ENCODE results near the gene IKBIP. TPM values are rescaled to one million over a fixed set of nuclear protein-coding genes. Genes with fewer than 3 reads are reported as not detected.

The IKBIP gene
- total and polyA plus RNA-seq, 9 of the 15 experiments (the other 6 are each of a cell fraction or from before 2014, with no cell fraction given), result 3.3 to 19.5 (median 14.9) TPM

DNA sequence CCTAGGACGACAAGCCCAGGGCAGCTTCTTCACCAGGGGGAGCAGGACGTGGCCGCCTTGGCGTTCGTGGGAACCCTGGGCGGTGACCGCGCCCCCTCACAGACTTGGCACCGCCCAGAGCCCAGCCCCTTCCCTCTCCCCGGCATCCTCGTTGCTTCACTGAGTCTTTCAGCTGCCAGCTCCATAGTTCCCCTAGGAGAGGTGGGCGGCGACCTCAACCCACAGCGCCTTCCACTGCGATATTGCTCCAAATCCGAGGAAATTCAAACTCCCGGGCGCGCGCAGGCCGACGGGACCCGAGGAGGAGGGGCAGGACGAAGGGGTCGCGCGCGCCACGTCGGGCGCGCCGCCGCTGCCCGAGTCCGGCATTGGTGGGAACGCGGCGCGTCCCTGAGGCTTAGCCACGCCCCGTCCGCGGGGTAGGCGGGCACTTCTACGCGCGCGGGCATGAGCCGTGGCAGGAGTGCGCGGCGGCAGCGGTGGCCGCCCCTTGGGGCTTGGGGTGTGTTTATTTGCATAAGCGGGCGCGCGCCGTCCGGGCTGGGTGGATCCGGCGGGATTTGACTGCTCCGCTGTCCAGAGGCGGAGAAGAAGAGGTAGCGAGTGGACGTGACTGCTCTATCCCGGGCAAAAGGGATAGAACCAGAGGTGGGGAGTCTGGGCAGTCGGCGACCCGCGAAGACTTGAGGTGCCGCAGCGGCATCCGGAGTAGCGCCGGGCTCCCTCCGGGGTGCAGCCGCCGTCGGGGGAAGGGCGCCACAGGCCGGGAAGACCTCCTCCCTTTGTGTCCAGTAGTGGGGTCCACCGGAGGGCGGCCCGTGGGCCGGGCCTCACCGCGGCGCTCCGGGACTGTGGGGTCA lies at the start of gene IKBIP, which contains the start of gene APAF1 (continued):
- TF ChIP-seq, protein P1, sequence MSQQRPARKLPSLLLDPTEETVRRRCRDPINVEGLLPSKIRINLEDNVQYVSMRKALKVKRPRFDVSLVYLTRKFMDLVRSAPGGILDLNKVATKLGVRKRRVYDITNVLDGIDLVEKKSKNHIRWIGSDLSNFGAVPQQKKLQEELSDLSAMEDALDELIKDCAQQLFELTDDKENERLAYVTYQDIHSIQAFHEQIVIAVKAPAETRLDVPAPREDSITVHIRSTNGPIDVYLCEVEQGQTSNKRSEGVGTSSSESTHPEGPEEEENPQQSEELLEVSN (IDR thresholded peaks at IDR 0.05; ENCODE audit: borderline replicate concordance in 1 of 2, extremely low read depth in 1 of 2, insufficient read depth in 1 of 2, insufficient read length in 1 of 2, low read depth in 1 of 2, low read length in 1 of 2, poor library complexity in 1 of 2, severe bottlenecking in 1 of 2), result peak in 1 of 2 experiments; percentile 45
- TF ChIP-seq ELF2 (CRISPR knock-in tag; IDR thresholded peaks at IDR 0.05) (0 out of 2 replicates have a peak, but pooled peaks have one; percentile 11), LEF1 (IDR thresholded peaks at IDR 0.05) (no peak), HSF4 (CRISPR knock-in tag; IDR thresholded peaks at IDR 0.05; ENCODE audit: borderline replicate concordance) (no peak), TEAD2 (tag; IDR thresholded peaks at IDR 0.05) (no peak), SRSF1 (IDR thresholded peaks at IDR 0.05; ENCODE audit: low read depth, low read length) (no peak), U2AF1 (optimal IDR thresholded peaks at IDR 0.05; ENCODE audit: low read depth, low read length) (peak; percentile 58), TAF1 (IDR thresholded peaks at IDR 0.05; ENCODE audit: control insufficient read depth, extremely low read depth, insufficient read depth, low read length, severe bottlenecking) (peak; percentile 74), ZNF408 (CRISPR knock-in tag; IDR thresholded peaks at IDR 0.05; ENCODE audit: low read depth) (no peak), GTF2A2 (tag; IDR thresholded peaks at IDR 0.05) (no peak), ZNF785 (CRISPR knock-in tag; IDR thresholded peaks at IDR 0.05) (no peak), ZNF23 (CRISPR knock-in tag; IDR thresholded peaks at IDR 0.05) (no peak), RBBP5 (IDR thresholded peaks at IDR 0.05; ENCODE audit: borderline replicate concordance, insufficient read depth, low read length, poor library complexity, severe bottlenecking) (peak; percentile 75), NFYB (IDR thresholded peaks at IDR 0.05; ENCODE audit: extremely low read depth, insufficient read length) (no peak), FOS (IDR thresholded peaks at IDR 0.05; ENCODE audit: extremely low read depth, insufficient read length) (no peak), HCFC1 (IDR thresholded peaks at IDR 0.05; ENCODE audit: low read depth, low read length) (peak; percentile 29), E2F3 (CRISPR knock-in tag; IDR thresholded peaks at IDR 0.05) (0 out of 2 replicates have a peak, but pooled peaks have one; percentile 13), CAMTA2 (CRISPR knock-in tag; conservative IDR thresholded peaks at IDR 0.05) (no peak), ZNF707 (CRISPR knock-in tag; conservative IDR thresholded peaks at IDR 0.05) (no peak), ARID1B (IDR thresholded peaks at IDR 0.05) (peak; percentile 15; the same call in 1 of the 2 replicates)
- TF ChIP-seq, protein P2, sequence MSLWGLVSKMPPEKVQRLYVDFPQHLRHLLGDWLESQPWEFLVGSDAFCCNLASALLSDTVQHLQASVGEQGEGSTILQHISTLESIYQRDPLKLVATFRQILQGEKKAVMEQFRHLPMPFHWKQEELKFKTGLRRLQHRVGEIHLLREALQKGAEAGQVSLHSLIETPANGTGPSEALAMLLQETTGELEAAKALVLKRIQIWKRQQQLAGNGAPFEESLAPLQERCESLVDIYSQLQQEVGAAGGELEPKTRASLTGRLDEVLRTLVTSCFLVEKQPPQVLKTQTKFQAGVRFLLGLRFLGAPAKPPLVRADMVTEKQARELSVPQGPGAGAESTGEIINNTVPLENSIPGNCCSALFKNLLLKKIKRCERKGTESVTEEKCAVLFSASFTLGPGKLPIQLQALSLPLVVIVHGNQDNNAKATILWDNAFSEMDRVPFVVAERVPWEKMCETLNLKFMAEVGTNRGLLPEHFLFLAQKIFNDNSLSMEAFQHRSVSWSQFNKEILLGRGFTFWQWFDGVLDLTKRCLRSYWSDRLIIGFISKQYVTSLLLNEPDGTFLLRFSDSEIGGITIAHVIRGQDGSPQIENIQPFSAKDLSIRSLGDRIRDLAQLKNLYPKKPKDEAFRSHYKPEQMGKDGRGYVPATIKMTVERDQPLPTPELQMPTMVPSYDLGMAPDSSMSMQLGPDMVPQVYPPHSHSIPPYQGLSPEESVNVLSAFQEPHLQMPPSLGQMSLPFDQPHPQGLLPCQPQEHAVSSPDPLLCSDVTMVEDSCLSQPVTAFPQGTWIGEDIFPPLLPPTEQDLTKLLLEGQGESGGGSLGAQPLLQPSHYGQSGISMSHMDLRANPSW (CRISPR knock-in tag; IDR thresholded peaks at IDR 0.05), result no peak
- TF ChIP-seq, protein P3, sequence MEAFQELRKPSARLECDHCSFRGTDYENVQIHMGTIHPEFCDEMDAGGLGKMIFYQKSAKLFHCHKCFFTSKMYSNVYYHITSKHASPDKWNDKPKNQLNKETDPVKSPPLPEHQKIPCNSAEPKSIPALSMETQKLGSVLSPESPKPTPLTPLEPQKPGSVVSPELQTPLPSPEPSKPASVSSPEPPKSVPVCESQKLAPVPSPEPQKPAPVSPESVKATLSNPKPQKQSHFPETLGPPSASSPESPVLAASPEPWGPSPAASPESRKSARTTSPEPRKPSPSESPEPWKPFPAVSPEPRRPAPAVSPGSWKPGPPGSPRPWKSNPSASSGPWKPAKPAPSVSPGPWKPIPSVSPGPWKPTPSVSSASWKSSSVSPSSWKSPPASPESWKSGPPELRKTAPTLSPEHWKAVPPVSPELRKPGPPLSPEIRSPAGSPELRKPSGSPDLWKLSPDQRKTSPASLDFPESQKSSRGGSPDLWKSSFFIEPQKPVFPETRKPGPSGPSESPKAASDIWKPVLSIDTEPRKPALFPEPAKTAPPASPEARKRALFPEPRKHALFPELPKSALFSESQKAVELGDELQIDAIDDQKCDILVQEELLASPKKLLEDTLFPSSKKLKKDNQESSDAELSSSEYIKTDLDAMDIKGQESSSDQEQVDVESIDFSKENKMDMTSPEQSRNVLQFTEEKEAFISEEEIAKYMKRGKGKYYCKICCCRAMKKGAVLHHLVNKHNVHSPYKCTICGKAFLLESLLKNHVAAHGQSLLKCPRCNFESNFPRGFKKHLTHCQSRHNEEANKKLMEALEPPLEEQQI (IDR thresholded peaks at IDR 0.05), result no peak

All from K562 (cell line).